BJ (cell line): ENCODE data around the gene TIAL1. TPM values are rescaled to one million over a fixed set of nuclear protein-coding genes. Genes with fewer than 3 reads are reported as not detected.

Experiments
- CTCF ChIA-PET: fragments of 350-600 bp; formaldehyde crosslinking; extraction: SDS; loops from one replicate; lab custom pipeline; 2021; ENCODE audit warnings: antibody characterized with exemption, inconsistent platforms; lab: Yijun Ruan, JAX
- POLR2A ChIA-PET: fragments of 300-600 bp; sonication (Branson Sonifier 250); formaldehyde crosslinking; extraction: SDS; loops from one replicate; lab custom pipeline; 2021; ENCODE audit warnings: antibody characterized with exemption; lab: Charles Lee
- DNase-seq: peaks from one replicate; pipeline ENCODE4 v3.0.0-alpha.2; 2011; ENCODE audit warnings: low read depth
- H3K27me3 ChIP-seq: 2 replicates; pipeline ENCODE4 v1.6.0; 2011; ENCODE audit warnings: low read length; ENCODE audit not compliant: control insufficient read depth, insufficient read depth
- H3K36me3 ChIP-seq: 2 replicates; pipeline ENCODE4 v1.5.1; 2011; ENCODE audit warnings: low read length; ENCODE audit not compliant: control insufficient read depth, insufficient read depth
- H3K4me3 ChIP-seq: 2 replicates; pipeline ENCODE4 v1.5.1; 2011; ENCODE audit warnings: low read depth, mild to moderate bottlenecking, control low read depth, low read length
- polyA plus RNA-seq: library from polyadenylated mRNA; depleted of rRNA; stranded (reverse); fragments of >200 nt; gene quantifications from 2 replicates; pipeline ENCODE4 v1.2.3, GENCODE V29; 2011
- TF ChIP-seq, protein P1 (sequence below): IDR thresholded peaks from 2 replicates; pipeline ENCODE4 v1.5.1; 2011; ENCODE audit warnings: low read depth, mild to moderate bottlenecking, control low read depth, inconsistent platforms, low read length, moderate library complexity; ENCODE audit not compliant: insufficient read depth

Gene TIAL1
- polyA plus RNA-seq, 1 experiment = 39.9 TPM

DNA sequence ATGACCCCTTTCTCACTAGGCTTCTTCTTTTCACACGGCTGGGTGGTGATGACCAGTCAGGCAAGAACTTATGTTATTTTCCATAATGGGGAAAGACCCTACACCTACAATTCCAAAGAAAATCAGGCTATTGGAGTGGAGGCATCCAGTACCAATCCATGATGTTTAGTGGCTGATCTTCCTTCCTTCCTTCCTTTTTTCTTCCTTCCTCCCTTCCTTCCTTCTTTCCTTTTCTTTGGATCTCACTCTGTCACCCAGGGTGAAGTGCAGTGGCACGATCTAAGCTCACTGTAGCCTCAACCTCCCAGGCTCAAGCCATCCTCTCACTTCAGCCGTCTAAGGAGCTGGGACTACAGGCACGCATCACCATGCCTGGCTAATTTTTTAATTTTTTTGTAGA is 56.7 kb downstream of the TIAL1 start:
- ChIA-PET POLR2A (no interaction called here), CTCF (no interaction called here)
- Histone ChIP-seq H3K27me3 (no peaks in the 10 kb centered on the region), H3K36me3 (peaks cover 1% of the 10 kb centered on the region; the same call in 1 of the 2 replicates), H3K4me3 (no peak overlapping the region)
- DNase-seq = no peak
- TF ChIP-seq, protein P1, sequence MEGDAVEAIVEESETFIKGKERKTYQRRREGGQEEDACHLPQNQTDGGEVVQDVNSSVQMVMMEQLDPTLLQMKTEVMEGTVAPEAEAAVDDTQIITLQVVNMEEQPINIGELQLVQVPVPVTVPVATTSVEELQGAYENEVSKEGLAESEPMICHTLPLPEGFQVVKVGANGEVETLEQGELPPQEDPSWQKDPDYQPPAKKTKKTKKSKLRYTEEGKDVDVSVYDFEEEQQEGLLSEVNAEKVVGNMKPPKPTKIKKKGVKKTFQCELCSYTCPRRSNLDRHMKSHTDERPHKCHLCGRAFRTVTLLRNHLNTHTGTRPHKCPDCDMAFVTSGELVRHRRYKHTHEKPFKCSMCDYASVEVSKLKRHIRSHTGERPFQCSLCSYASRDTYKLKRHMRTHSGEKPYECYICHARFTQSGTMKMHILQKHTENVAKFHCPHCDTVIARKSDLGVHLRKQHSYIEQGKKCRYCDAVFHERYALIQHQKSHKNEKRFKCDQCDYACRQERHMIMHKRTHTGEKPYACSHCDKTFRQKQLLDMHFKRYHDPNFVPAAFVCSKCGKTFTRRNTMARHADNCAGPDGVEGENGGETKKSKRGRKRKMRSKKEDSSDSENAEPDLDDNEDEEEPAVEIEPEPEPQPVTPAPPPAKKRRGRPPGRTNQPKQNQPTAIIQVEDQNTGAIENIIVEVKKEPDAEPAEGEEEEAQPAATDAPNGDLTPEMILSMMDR = no peak

DNA sequence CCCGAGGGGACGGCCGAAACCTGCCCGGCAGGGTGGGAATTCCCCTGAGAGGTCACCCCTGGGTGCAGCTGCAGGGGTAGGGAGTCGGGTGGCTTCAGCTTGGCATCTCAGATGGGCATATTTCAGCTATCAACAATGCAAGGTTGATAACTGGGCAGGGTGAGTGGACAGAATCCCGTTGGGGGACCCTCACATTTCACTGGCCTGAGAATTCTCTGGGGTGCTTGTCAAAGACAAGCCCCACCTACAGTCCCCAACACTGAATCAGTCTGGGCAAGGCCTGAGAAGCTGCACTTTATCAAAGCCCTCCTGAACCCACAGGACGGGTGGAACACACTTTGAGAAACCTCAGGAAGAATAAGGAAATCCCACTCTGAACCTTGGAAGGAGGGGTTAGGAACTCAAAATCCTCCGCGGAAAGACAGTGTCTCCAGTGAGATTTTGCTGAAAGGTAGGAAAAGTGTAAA is 57.4 kb downstream of the TIAL1 start:
- CTCF ChIA-PET = interaction anchor here (1.7 to 2.2 kb wide), 2 partner anchors 10 to 340 kb away, joined by 6 to 9 read pairs; no protein-coding TSS in a partner anchor
- POLR2A ChIA-PET = no interaction called here

DNA sequence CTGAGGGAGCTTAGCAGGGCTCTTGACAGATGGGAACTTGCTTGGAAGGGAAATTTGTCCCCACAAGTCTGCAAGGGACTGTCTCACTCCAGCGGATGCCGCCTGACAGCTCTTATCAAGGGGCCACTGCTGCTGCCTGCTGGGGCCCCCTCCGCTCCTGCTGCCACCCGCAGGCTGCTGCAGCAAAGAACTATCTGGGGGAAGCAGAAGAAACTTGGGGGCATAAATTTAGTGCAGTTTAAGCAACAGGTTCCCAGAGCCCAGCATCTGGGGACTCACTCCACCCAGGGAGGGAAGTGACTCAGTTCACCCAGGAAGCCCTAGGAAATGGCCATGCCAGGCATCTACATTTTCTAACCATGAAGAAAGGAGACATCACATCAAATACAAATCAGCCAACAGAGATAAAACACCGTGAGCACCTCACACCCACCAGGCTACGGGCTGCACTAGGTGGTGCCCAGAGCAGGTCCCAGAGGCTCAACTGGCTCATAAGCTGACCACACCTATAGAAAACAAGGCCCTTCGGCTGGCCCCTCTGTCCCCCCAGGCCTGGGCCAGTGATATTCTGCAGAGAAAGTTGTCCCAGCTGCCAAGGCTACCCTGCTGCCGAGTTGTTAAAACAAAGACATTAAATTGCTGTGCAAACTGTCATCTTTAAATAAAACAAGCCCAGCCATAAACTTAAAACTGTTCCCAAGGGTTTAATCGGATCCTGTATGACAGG is 58.0 kb downstream of the TIAL1 start:
- no peak for DNase-seq
- Histone ChIP-seq H3K4me3 (no peak overlapping the region), H3K36me3 (peaks cover 1% of the 10 kb centered on the region; the same call in 1 of the 2 replicates), H3K27me3 (no peaks in the 10 kb centered on the region)
- POLR2A ChIA-PET = no interaction called here
- TF ChIP-seq, protein P1 = no peak
- CTCF ChIA-PET = interaction anchor here (0.6 to 2.2 kb wide), 5 partner anchors 10 to 420 kb away, joined by 3 to 9 read pairs (median 4); no protein-coding TSS in a partner anchor

More for the DNA sequence above, 57.4 kb downstream of the TIAL1 start:
- Histone ChIP-seq H3K36me3 (peaks cover 1% of the 10 kb centered on the region; the same call in 1 of the 2 replicates), H3K27me3 (no peaks in the 10 kb centered on the region), H3K4me3 (no peak overlapping the region)
- TF ChIP-seq, protein P1 = no peak
- no peak for DNase-seq

GRCh38 chr10:119537953-119538630 is 58.7 kb downstream of the TIAL1 start:
- POLR2A ChIA-PET = no interaction called here
- TF ChIP-seq, protein P1 = no peak
- CTCF ChIA-PET = interaction anchor here (0.6 to 2.2 kb wide), 5 partner anchors 9 to 419 kb away, joined by 3 to 9 read pairs (median 4); no protein-coding TSS in a partner anchor
- H3K4me3 ChIP-seq = no peak overlapping the region
- no peak for DNase-seq
- no peaks in the 10 kb centered on the region for H3K27me3 ChIP-seq
- H3K36me3 ChIP-seq = peaks cover 1% of the 10 kb centered on the region; the same call in 1 of the 2 replicates

GRCh38 chr10:119536508-119537025 is 60.2 kb downstream of the TIAL1 start:
- POLR2A ChIA-PET = no interaction called here
- TF ChIP-seq, protein P1 = no peak
- Histone ChIP-seq H3K36me3 (peaks cover 1% of the 10 kb centered on the region; the same call in 1 of the 2 replicates), H3K4me3 (no peak overlapping the region), H3K27me3 (no peaks in the 10 kb centered on the region)
- no peak for DNase-seq
- CTCF ChIA-PET = no interaction called here
